Mucosa of descending colon (tissue), 3 donors: ENCODE measurements around the gene KCND3. TPM values are rescaled to one million over a fixed set of nuclear protein-coding genes. Genes with fewer than 3 reads are reported as not detected.

Experiments used
- ATAC-seq: fragments of 200-7000 bp; cut with Tn5 transposase; one replicate; pipeline ENCODE4 v1.9.1; 2020; ENCODE audit warnings: mild to moderate bottlenecking, moderate library complexity
- DNase-seq, 3 donors: peaks; one replicate each; pipeline ENCODE4 v3.0.0-alpha.2; 2020
- H3K36me3 ChIP-seq: fragments of 200-600 bp; one replicate; pipeline ENCODE4 v1.8.0; 2021; ENCODE audit warnings: low read depth, mild to moderate bottlenecking
- H3K4me1 ChIP-seq: fragments of 200-600 bp; one replicate; pipeline ENCODE4 v1.8.0; 2021; ENCODE audit warnings: low read depth, mild to moderate bottlenecking
- H3K4me3 ChIP-seq: fragments of 200-600 bp; one replicate; pipeline ENCODE4 v1.8.0; 2021; ENCODE audit warnings: mild to moderate bottlenecking
- H3K9me3 ChIP-seq: fragments of 200-600 bp; one replicate; pipeline ENCODE4 v1.8.0; 2021; ENCODE audit warnings: mild to moderate bottlenecking
- intact Hi-C, 2 donors: fragments of 100-400 bp; cut with DNase I in 1 of 2; cut with micrococcal nuclease in 1 of 2; formaldehyde crosslinking; loops; one replicate each; pipeline versions ENCODE4 v1.11.0 to v1.11.1; 2022; cut with DNase I, micrococcal nuclease
- total RNA-seq, 3 donors: library from RNA; stranded (reverse); fragmentation: NEBNext Ultra II Directional in 2 of 3; extraction: Animal tissue kit (Norgen Biotek cat#: 25700) in 2 of 3; gene quantifications; one replicate each; pipeline versions ENCODE4 v1.2.1 to v1.2.4, GENCODE V29; 2021 to 2023
- TF ChIP-seq, protein P1 (sequence below): fragments of 200-600 bp; IDR thresholded peaks from one replicate; pipeline ENCODE4 v1.8.0; 2022; ENCODE audit warnings: antibody characterized with exemption, mild to moderate bottlenecking
- donor health status: DM: no; HTN: no; CAD: no; lungs with moderate emphysema.
- donor health status: DM: no; HTN: no; CAD: no.
- donor health status: DM: no; HTN: yes; CAD: no.

The KCND3 gene
- total RNA-seq, 3 donors from 2014 or later = 1.2 to 10.3 (median 5.5) TPM

DNA sequence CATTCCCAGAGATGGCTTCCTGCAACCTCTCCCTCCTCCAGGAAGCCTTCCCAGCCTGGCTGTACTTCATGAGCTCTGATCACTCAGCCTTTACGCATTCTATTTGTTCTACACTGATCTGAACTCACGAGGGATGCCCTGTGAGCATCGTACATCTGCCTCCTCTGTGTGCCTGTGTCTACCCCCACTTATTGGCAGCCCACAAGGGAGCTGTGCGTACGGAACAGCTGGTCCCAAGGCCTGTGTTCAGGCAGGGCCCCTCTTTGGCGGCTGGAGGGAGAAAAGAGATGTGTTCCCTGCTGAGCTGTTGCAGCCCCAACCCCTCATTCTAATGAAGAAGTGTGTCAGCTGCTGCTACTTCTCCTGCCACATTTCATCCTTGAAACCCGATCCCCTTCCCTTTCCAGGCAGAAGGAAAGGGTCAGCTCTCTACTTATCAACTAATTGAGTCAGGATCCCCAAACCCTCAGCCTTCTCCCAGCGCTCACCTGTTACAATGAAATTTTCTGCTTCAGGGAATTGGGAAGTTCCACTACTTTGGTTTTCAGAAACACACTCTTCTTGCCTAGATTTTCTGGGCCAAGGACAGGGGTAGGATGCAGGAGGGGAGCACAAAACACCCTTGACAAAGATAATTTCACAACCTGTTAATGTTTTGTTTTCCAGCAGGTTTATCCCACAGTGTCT lies 253.5 kb downstream of the KCND3 start:
- ATAC-seq (no peak), DNase-seq (no peak)
- Histone ChIP-seq H3K36me3 (no peaks in the 10 kb centered on the region), H3K9me3 (no peaks in the 10 kb centered on the region), H3K4me3 (no peak overlapping the region), H3K4me1 (peaks cover 3% of the 10 kb centered on the region)
- intact Hi-C loops = no loop called here
- TF ChIP-seq, protein P1, sequence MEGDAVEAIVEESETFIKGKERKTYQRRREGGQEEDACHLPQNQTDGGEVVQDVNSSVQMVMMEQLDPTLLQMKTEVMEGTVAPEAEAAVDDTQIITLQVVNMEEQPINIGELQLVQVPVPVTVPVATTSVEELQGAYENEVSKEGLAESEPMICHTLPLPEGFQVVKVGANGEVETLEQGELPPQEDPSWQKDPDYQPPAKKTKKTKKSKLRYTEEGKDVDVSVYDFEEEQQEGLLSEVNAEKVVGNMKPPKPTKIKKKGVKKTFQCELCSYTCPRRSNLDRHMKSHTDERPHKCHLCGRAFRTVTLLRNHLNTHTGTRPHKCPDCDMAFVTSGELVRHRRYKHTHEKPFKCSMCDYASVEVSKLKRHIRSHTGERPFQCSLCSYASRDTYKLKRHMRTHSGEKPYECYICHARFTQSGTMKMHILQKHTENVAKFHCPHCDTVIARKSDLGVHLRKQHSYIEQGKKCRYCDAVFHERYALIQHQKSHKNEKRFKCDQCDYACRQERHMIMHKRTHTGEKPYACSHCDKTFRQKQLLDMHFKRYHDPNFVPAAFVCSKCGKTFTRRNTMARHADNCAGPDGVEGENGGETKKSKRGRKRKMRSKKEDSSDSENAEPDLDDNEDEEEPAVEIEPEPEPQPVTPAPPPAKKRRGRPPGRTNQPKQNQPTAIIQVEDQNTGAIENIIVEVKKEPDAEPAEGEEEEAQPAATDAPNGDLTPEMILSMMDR = no peak

DNA sequence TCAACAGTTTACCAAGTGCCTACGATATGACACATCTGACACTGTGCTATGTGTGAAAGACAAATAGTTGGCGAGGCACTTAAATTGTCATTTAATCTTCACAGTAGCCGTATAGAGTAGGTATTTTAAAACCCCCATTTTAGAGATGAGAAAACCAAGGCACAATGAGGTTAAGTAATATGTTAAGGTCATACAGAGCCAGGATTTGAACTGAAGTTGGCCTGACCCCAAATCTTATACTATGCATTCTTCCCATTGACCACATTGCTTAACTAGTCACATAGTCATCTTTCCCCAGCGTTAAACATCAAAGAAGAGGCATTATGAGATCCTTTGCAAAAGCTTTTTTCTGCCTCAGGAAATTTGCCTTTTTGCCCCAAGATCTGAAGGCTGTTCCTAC lies 254.1 kb downstream of the KCND3 start:
- H3K4me3 ChIP-seq = no peak overlapping the region
- ATAC-seq (no peak), DNase-seq (no peak)
- no peaks in the 10 kb centered on the region for H3K4me1 ChIP-seq
- no peaks in the 10 kb centered on the region for H3K36me3 ChIP-seq
- intact Hi-C loops = no loop called here
- TF ChIP-seq, protein P1 = no peak
- no peaks in the 10 kb centered on the region for H3K9me3 ChIP-seq

- Histone ChIP-seq H3K4me1 (no peaks in the 10 kb centered on the region), H3K4me3 (no peak overlapping the region), H3K9me3 (no peaks in the 10 kb centered on the region), H3K36me3 (no peaks in the 10 kb centered on the region)
- intact Hi-C loops = no loop called here
- DNase-seq (no peak), ATAC-seq (no peak)
- TF ChIP-seq, protein P1 = no peak
Observed at GRCh38 chr1:111734856-111735255, 254.6 kb downstream of the KCND3 start.

DNA sequence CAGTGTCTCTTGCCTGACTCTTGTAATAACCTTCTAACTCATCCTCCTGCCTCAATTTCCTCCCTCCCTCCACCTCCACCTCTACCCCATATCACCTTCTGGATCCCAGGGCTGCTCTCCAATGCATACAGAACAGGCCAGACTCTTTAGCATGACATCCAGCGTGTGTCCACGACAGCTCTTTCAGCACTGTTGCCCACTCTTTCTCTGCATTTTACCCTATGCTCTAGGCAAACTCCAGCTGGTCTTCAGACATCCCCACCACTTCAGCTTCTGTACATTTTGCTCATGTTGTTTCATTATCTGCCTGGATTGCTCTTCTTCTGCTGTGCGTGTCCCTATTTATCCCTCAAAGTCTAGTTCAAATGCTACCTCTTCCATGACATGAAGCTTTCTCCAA lies 255.0 kb downstream of the KCND3 start:
- intact Hi-C loops = no loop called here
- DNase-seq = no peak
- no peaks in the 10 kb centered on the region for H3K4me1 ChIP-seq
- TF ChIP-seq, protein P1 = no peak
- H3K4me3 ChIP-seq = no peak overlapping the region
- H3K9me3 ChIP-seq = no peaks in the 10 kb centered on the region
- no peak for ATAC-seq
- no peaks in the 10 kb centered on the region for H3K36me3 ChIP-seq

- Histone ChIP-seq H3K36me3 (no peaks in the 10 kb centered on the region), H3K4me3 (no peak overlapping the region), H3K9me3 (no peaks in the 10 kb centered on the region), H3K4me1 (no peaks in the 10 kb centered on the region)
- intact Hi-C loops = no loop called here
- TF ChIP-seq, protein P1 = no peak
- DNase-seq = no peak
- no peak for ATAC-seq
Observed at GRCh38 chr1:111733992-111734341, 255.5 kb downstream of the KCND3 start.
